Left lung (tissue), 14 donors: Measurements from ENCODE around the gene NOM1. TPM values are rescaled to one million over a fixed set of nuclear protein-coding genes. Genes with fewer than 3 reads are reported as not detected.
A peak's percentile ranks its signal among the peaks of the same experiment; 100 is the strongest.
"Not testable (repeated sequence)": the region's sequence is repeated elsewhere in the genome, so short reads cannot be mapped to it uniquely, and the experiment has no call there.

Experiments used
- ATAC-seq: fragments of 200-7000 bp; cut with Tn5 transposase; one replicate; pipeline ENCODE4 v1.9.1; 2020; ENCODE audit warnings: moderate library complexity
- DNase-seq, 4 donors: peaks; one replicate each; pipeline ENCODE4 v3.0.0-alpha.2; 2013 to 2020
- H3K27ac ChIP-seq, 2 donors: fragments of 200-600 bp; sonication (generic) in 1 of 2; one replicate each; pipeline versions ENCODE4 v1.5.0 to v1.8.0; 2020 to 2021
- H3K27me3 ChIP-seq, 2 donors: fragments of 200-600 bp; sonication (generic) in 1 of 2; one replicate each; pipeline versions ENCODE4 v1.5.0 to v1.8.0; 2020 to 2021
- H3K36me3 ChIP-seq, 2 donors: fragments of 200-600 bp; sonication (generic) in 1 of 2; one replicate each; pipeline versions ENCODE4 v1.5.0 to v1.8.0; 2020 to 2021
- H3K4me1 ChIP-seq, 2 donors: fragments of 200-600 bp; one replicate each; pipeline ENCODE4 v1.8.0; 2021
- H3K4me3 ChIP-seq, 2 donors: fragments of 200-600 bp; sonication (generic) in 1 of 2; one replicate each; pipeline versions ENCODE4 v1.5.0 to v1.8.0; 2020 to 2021; ENCODE audit warnings: mild to moderate bottlenecking in 1 of 2
- H3K9me3 ChIP-seq, 2 donors: fragments of 200-600 bp; sonication (generic) in 1 of 2; one replicate each; pipeline versions ENCODE4 v1.5.0 to v1.8.0; 2020 to 2021
- intact Hi-C, 2 donors: fragments of 100-400 bp; cut with DNase I; formaldehyde crosslinking; loops; one replicate each; pipeline versions ENCODE4 v1.11.2 to v1.14.2; 2022
- long read RNA-seq, 12 donors: library from polyadenylated mRNA in 2 of 12; unstranded in 2 of 12; transcript quantifications; one replicate each; pipeline ENCODE4 v2.0.0 and lab custom pipeline, GENCODE V29; 2019 to 2026
- polyA plus RNA-seq, 6 donors: library from polyadenylated mRNA; unstranded; fragments of 120-200 nt; gene quantifications; one replicate each; pipeline ENCODE4 v1.2.1, GENCODE V29; 2013; ENCODE audit not compliant: insufficient read length in 6 of 6
- total RNA-seq, 2 donors: library from RNA; stranded (reverse); fragmentation: NEBNext Ultra II Directional; extraction: Animal tissue kit (Norgen Biotek cat#: 25700); gene quantifications; one replicate each; pipeline ENCODE4 v1.2.1, GENCODE V29; 2021
- TF ChIP-seq, protein P1 (sequence below), 2 donors: fragments of 200-600 bp; sonication (generic) in 1 of 2; IDR thresholded peaks; one replicate each; pipeline versions ENCODE4 v1.5.0 to v1.8.0; 2021; ENCODE audit warnings: antibody characterized with exemption in 2 of 2
- donor health status: DM: no; HTN: yes; CAD: no.
- donor health status: DM: no; HTN: no; CAD: no.

Gene NOM1, protein sequence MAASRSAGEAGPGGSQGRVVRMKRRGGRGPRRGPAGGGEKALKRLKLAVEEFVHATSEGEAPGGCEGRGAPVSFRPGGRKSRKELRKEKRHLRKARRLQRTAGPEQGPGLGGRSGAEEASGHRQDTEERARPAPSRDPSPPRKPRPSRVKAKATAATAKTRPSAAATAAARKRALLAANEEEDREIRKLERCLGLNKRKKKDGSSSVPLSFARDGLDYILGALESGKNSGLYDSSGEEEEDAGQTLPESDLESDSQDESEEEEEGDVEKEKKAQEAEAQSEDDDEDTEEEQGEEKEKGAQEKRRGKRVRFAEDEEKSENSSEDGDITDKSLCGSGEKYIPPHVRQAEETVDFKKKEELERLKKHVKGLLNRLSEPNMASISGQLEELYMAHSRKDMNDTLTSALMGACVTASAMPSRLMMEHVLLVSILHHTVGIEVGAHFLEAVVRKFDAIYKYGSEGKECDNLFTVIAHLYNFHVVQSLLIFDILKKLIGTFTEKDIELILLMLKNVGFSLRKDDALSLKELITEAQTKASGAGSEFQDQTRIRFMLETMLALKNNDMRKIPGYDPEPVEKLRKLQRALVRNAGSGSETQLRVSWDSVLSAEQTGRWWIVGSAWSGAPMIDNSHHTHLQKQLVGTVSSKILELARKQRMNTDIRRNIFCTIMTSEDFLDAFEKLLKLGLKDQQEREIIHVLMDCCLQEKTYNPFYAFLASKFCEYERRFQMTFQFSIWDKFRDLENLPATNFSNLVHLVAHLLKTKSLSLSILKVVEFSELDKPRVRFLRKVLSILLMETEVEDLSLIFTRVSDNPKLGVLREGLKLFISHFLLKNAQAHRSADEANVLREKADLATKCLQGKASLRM
- 10 to 100 TPM; 14.3 to 26.0 TPM for total RNA-seq
- polyA plus RNA-seq = 10 to 100 TPM; 25.6 to 36.4 (median 31.1) TPM
- long read RNA-seq, donor 1, partial matches to known transcripts = 18 of 21 reads
- long read RNA-seq, donor 1, other reads (novel, unspliced or antisense) = 0 of 21 reads
- long read RNA-seq, donor 2, full-length matches to known transcripts = 2 of 8 reads
- long read RNA-seq, donor 2, partial matches to known transcripts = 6 of 8 reads
- long read RNA-seq, donor 2, other reads (novel, unspliced or antisense) = 0 of 8 reads
- long read RNA-seq, donor 3, full-length matches to known transcripts = 1 of 1 reads
- long read RNA-seq, donor 3, partial matches to known transcripts = 0 of 1 reads
- long read RNA-seq, donor 3, other reads (novel, unspliced or antisense) = 0 of 1 reads
- long read RNA-seq, donor 4, full-length matches to known transcripts = 1 of 12 reads
- long read RNA-seq, donor 4, partial matches to known transcripts = 11 of 12 reads
- long read RNA-seq, donor 4, other reads (novel, unspliced or antisense) = 0 of 12 reads
- long read RNA-seq, donor 5, full-length matches to known transcripts = 1 of 1 reads
- long read RNA-seq, donor 5, partial matches to known transcripts = 0 of 1 reads
- long read RNA-seq, donor 5, other reads (novel, unspliced or antisense) = 0 of 1 reads
- long read RNA-seq, donor 6, partial matches to known transcripts = 0 of 1 reads
- long read RNA-seq, donor 6, other reads (novel, unspliced or antisense) = 0 of 1 reads
- long read RNA-seq, donor 7 = 0 reads
- long read RNA-seq, donor 8, partial matches to known transcripts = 0 of 1 reads
- long read RNA-seq, donor 8, other reads (novel, unspliced or antisense) = 0 of 1 reads
- long read RNA-seq, donor 9 = 0 reads
- long read RNA-seq, donor 10, partial matches to known transcripts = 5 of 5 reads
- long read RNA-seq, donor 10, other reads (novel, unspliced or antisense) = 0 of 5 reads
- long read RNA-seq, donor 11, full-length matches to known transcripts = 1 of 6 reads
- long read RNA-seq, donor 11, partial matches to known transcripts = 5 of 6 reads
- long read RNA-seq, donor 11, other reads (novel, unspliced or antisense) = 0 of 6 reads
- long read RNA-seq, donor 12, full-length matches to known transcripts = 1 of 1 reads
- long read RNA-seq, donor 12, partial matches to known transcripts = 0 of 1 reads
- long read RNA-seq, donor 12, other reads (novel, unspliced or antisense) = 0 of 1 reads

DNA sequence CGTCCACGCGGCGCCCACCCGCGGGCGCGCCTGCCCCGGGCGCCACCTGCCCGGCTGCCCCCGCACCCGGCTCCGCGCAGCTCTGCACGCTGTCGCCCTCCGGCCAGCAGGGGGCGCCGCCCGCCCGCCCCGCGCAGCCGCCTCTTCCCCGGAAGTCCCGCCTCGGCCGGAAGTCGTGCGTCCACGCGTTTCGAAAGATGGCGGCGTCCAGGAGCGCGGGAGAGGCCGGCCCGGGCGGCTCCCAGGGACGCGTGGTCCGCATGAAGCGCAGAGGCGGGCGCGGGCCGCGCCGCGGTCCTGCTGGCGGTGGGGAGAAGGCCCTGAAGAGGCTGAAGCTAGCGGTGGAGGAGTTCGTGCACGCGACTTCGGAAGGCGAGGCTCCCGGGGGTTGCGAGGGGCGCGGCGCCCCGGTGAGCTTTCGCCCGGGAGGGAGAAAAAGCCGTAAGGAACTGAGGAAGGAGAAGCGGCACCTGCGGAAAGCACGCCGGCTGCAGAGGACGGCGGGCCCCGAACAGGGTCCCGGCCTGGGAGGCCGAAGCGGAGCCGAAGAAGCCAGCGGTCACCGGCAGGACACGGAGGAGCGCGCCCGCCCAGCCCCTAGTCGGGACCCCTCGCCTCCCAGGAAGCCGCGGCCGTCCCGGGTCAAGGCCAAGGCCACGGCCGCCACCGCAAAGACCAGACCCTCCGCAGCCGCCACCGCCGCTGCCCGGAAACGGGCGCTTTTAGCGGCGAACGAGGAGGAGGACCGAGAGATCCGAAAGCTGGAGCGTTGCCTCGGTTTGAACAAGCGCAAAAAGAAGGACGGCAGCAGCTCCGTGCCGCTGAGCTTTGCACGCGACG is at the start of gene NOM1:
NOM1 (plus strand) TSS at position 172 of the 840 bp plus-strand sequence; CDS start at position 198, 26 bp downstream.
- TF ChIP-seq, protein P1, sequence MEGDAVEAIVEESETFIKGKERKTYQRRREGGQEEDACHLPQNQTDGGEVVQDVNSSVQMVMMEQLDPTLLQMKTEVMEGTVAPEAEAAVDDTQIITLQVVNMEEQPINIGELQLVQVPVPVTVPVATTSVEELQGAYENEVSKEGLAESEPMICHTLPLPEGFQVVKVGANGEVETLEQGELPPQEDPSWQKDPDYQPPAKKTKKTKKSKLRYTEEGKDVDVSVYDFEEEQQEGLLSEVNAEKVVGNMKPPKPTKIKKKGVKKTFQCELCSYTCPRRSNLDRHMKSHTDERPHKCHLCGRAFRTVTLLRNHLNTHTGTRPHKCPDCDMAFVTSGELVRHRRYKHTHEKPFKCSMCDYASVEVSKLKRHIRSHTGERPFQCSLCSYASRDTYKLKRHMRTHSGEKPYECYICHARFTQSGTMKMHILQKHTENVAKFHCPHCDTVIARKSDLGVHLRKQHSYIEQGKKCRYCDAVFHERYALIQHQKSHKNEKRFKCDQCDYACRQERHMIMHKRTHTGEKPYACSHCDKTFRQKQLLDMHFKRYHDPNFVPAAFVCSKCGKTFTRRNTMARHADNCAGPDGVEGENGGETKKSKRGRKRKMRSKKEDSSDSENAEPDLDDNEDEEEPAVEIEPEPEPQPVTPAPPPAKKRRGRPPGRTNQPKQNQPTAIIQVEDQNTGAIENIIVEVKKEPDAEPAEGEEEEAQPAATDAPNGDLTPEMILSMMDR (IDR thresholded peaks at IDR 0.05) = peak; percentile 68 to 81
- Histone ChIP-seq H3K27ac (peak within 1 kb of the TSS; percentile 26 to 74), H3K4me3 (peak within 1 kb of the TSS; percentile 85 to 100), H3K4me1 (peaks cover 9 to 25% of the 10 kb centered on the region in 2 donors), H3K9me3 (no peaks in the 10 kb centered on the region), H3K36me3 (peaks cover 0 to 25% of the 10 kb centered on the region in 2 donors), H3K27me3 (peaks cover 0 to 10% of the 10 kb centered on the region in 2 donors)
- DNase-seq (peak; percentile 86 to 98 (median 90)), ATAC-seq (peak; percentile 98)
- intact Hi-C loops = no loop called here

DNA sequence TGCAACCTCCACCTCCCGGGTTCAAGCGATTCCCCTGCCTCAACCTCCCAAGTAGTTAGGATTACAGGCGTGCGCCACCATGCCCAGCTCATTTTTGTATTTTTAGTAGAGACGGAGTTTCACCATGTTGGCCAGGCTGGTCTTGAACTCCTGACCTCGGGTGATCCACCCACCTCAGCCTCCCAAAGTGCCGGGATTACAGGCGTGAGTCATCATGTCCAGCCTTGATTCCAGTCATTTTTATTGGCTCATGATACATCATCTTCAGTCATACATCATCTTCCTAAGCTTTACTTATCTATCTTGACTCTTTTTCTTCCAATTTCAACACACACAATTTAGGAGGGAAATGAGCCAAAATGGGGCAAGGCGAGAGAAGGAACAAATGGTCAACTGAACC is 49.4 kb upstream of the NOM1 start:
- H3K4me3 ChIP-seq, intact Hi-C loops: not testable (repeated sequence)

GRCh38 chr7:156903232-156903909 is 46.1 kb upstream of the NOM1 start:
- Histone ChIP-seq H3K27ac (peak overlapping the region in 1 of 2 donors; percentile 62), H3K4me1 (no peaks in the 10 kb centered on the region), H3K36me3 (no peaks in the 10 kb centered on the region), H3K9me3 (no peaks in the 10 kb centered on the region), H3K4me3 (no peak overlapping the region), H3K27me3 (no peaks in the 10 kb centered on the region)
- ATAC-seq (peak; percentile 57), DNase-seq (peak in 1 of 4 donors; percentile 28)
- intact Hi-C loops = no loop called here
- TF ChIP-seq, protein P1 (IDR thresholded peaks at IDR 0.05) = no peak

More for the DNA sequence above, 49.4 kb upstream of the NOM1 start:
- H3K27ac ChIP-seq, H3K36me3 ChIP-seq, H3K27me3 ChIP-seq, ATAC-seq, H3K9me3 ChIP-seq, DNase-seq: not testable (repeated sequence)
- H3K4me1 ChIP-seq = peaks cover 2 to 17% of the 10 kb centered on the region in 2 donors

GRCh38 chr7:156906200-156906649 is 43.3 kb upstream of the NOM1 start:
- TF ChIP-seq, protein P1 (IDR thresholded peaks at IDR 0.05) = no peak
- no peak for DNase-seq
- Histone ChIP-seq H3K4me1 (peaks cover 0 to 7% of the 10 kb centered on the region in 2 donors), H3K9me3 (no peaks in the 10 kb centered on the region), H3K27ac (peak overlapping the region in 1 of 2 donors; percentile 28), H3K27me3 (no peaks in the 10 kb centered on the region), H3K4me3 (no peak overlapping the region), H3K36me3 (no peaks in the 10 kb centered on the region)
- intact Hi-C loops = no loop called here
- ATAC-seq = no peak
